ENCODE data around the gene HAUS7. TPM values are rescaled to one million over a fixed set of nuclear protein-coding genes. Genes with fewer than 3 reads are reported as not detected.

Gene HAUS7
- total RNA-seq, 1 donor from 2014 or later, result 27.7 TPM

GRCh38 chrX:153475271-153475670 lies 4.9 kb upstream of the HAUS7 start:
- H3K4me3 Mint-ChIP-seq (ENCODE audit: unreplicated experiment), result no peak overlapping the region
- no peaks in the 10 kb centered on the region for H3K36me3 Mint-ChIP-seq (ENCODE audit: low read depth, unreplicated experiment)
- DNase-seq (ENCODE audit: low spot score), result no peak
- no peak for TF ChIP-seq CTCF (IDR thresholded peaks at IDR 0.05; ENCODE audit: unreplicated experiment)
- no peaks in the 10 kb centered on the region for H3K9me3 Mint-ChIP-seq (ENCODE audit: unreplicated experiment)
- no peak overlapping the region for H3K27ac Mint-ChIP-seq (ENCODE audit: unreplicated experiment)
- H3K4me1 Mint-ChIP-seq (ENCODE audit: unreplicated experiment), result peaks cover 22% of the 10 kb centered on the region
- peaks cover 6% of the 10 kb centered on the region for H3K27me3 Mint-ChIP-seq (ENCODE audit: unreplicated experiment)

DNA sequence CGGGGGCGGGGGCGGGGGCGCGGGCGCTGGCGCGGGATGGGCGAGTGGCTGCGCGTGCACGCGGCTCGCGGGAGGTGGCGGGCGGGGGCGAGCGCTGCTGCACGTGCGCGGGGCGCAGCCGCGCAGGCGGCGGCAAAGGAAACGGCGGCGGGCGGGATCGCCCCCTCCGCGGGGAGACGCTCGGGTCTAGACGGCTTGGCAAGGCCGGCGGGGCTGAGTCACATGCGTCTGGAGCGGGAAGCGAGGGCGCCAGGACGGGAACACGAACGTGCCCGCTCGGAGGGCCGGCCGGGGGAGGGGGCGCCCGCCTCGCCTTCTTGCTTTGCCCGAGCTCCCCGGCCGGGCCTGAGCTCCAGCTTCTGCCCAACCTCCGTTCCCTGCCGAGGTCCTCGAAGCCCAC lies 4.3 kb upstream of the HAUS7 start:
- H3K4me1 Mint-ChIP-seq (ENCODE audit: unreplicated experiment), result peaks cover 22% of the 10 kb centered on the region
- no peaks in the 10 kb centered on the region for H3K9me3 Mint-ChIP-seq (ENCODE audit: unreplicated experiment)
- TF ChIP-seq CTCF (IDR thresholded peaks at IDR 0.05; ENCODE audit: unreplicated experiment), result no peak
- no peaks in the 10 kb centered on the region for H3K36me3 Mint-ChIP-seq (ENCODE audit: low read depth, unreplicated experiment)
- H3K4me3 Mint-ChIP-seq (ENCODE audit: unreplicated experiment), result no peak overlapping the region
- peaks cover 6% of the 10 kb centered on the region for H3K27me3 Mint-ChIP-seq (ENCODE audit: unreplicated experiment)
- no peak overlapping the region for H3K27ac Mint-ChIP-seq (ENCODE audit: unreplicated experiment)
- no peak for DNase-seq (ENCODE audit: low spot score)

DNA sequence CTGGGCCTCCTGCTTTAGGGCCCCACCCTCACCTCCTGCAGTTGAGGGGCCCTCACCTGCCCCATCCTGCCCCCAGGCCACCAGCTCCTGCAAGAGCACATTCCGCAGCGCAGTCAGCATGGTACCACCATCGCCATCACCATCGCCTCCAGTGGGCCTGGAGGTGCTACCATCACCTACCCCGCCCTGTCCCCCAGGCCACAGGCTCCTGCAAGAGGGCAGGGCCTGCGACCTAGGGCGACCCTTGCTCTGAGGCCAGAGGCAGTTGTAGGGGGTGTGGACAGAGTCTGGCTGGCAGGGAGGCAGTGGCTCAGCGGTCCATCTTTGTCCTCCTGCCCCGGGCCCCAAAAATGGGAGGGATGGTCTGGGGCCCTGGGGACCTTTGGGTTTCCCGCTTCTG lies 3.9 kb upstream of the HAUS7 start:
- Mint-ChIP-seq H3K36me3 (ENCODE audit: low read depth, unreplicated experiment) (no peaks in the 10 kb centered on the region), H3K4me1 (ENCODE audit: unreplicated experiment) (peaks cover 22% of the 10 kb centered on the region), H3K27ac (ENCODE audit: unreplicated experiment) (no peak overlapping the region), H3K27me3 (ENCODE audit: unreplicated experiment) (peaks cover 6% of the 10 kb centered on the region), H3K4me3 (ENCODE audit: unreplicated experiment) (no peak overlapping the region), H3K9me3 (ENCODE audit: unreplicated experiment) (no peaks in the 10 kb centered on the region)
- TF ChIP-seq CTCF (IDR thresholded peaks at IDR 0.05; ENCODE audit: unreplicated experiment), result no peak
- no peak for DNase-seq (ENCODE audit: low spot score)

GRCh38 chrX:153473126-153473525 lies 2.8 kb upstream of the HAUS7 start:
- H3K27me3 Mint-ChIP-seq (ENCODE audit: unreplicated experiment), result peaks cover 6% of the 10 kb centered on the region
- H3K27ac Mint-ChIP-seq (ENCODE audit: unreplicated experiment), result no peak overlapping the region
- H3K36me3 Mint-ChIP-seq (ENCODE audit: low read depth, unreplicated experiment), result no peaks in the 10 kb centered on the region
- H3K4me3 Mint-ChIP-seq (ENCODE audit: unreplicated experiment), result no peak overlapping the region
- H3K4me1 Mint-ChIP-seq (ENCODE audit: unreplicated experiment), result peaks cover 23% of the 10 kb centered on the region
- no peak for TF ChIP-seq CTCF (IDR thresholded peaks at IDR 0.05; ENCODE audit: unreplicated experiment)
- H3K9me3 Mint-ChIP-seq (ENCODE audit: unreplicated experiment), result no peaks in the 10 kb centered on the region
- no peak for DNase-seq (ENCODE audit: low spot score)

DNA sequence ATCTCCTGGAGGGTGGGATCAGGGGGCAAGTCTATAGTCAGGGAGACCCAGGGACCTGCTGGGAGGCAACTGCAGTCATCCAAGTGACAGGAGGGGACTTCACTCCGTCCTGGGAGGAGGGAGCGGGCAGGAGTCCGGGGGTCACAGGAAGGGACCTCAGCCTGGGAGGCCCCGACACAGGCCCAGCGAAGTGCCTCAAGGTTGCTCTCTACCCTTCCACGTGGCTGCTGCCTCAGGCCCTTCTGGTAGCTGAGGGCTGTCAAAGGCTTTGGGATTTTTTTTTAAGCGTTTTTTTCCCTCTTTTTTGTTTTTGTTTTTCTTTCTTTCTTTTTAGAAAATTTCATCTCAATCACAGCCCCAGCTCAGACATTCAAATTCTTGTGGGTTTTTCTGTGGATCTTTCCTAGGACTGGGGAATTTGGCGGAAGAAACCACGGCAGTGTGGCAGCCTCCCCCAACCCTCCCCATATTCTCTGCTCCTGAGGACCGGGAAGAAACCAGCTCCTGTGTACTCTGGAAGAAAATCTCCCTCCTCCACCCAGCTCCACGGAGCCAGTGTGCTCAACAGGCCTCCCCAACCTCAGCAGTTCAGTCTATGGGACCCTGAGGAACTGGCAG lies 1.4 kb upstream of the HAUS7 start:
- Mint-ChIP-seq H3K27me3 (ENCODE audit: unreplicated experiment) (peaks cover 7% of the 10 kb centered on the region), H3K4me3 (ENCODE audit: unreplicated experiment) (no peak overlapping the region), H3K27ac (ENCODE audit: unreplicated experiment) (no peak overlapping the region), H3K9me3 (ENCODE audit: unreplicated experiment) (no peaks in the 10 kb centered on the region), H3K4me1 (ENCODE audit: unreplicated experiment) (peaks cover 23% of the 10 kb centered on the region), H3K36me3 (ENCODE audit: low read depth, unreplicated experiment) (no peaks in the 10 kb centered on the region)
- DNase-seq (ENCODE audit: low spot score), result no peak
- no peak for TF ChIP-seq CTCF (IDR thresholded peaks at IDR 0.05; ENCODE audit: unreplicated experiment)
